GM13976 (cell line): ENCODE data around the gene STEAP3.

Experiments used
- DNase-seq: peaks from one replicate; pipeline ENCODE4 v3.0.0; 2012; ENCODE audit warnings: low spot score
- in situ Hi-C: fragments of 300-500 bp; cut with MboI; formaldehyde crosslinking; loops from one replicate; pipeline ENCODE4 v1.12.0; 2022; ENCODE audit warnings: low sequenced_read_pairs, mixed read lengths, inconsistent platforms; ENCODE audit not compliant: unreplicated experiment
- TF ChIP-seq, protein P1 (sequence below): IDR thresholded peaks from 2 replicates; pipeline ENCODE4 v1.5.1; 2012; ENCODE audit warnings: borderline replicate concordance, mild to moderate bottlenecking; ENCODE audit not compliant: insufficient read depth; ENCODE audit errors: extremely low read depth, missing control alignments, control extremely low read depth

STEAP3 gene

DNA sequence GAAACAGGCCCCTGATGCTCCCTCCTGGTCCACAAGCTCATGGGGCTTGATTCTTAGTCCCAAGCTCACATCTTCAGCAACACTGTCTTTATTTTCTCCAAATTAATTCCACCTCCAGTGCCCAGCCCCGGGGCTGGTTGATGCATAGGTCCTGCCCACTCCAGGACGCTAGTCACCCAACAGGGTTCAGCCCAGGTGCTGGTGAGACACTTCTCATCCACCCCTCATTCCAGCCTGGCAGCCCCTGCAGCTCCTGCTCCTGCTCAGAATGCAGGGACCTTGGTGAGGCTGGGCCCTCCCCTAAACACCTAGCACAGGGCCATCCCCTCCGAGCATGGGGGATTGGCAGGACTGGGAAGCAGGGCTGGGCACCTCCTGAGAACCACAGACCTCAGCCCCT, 25.7 kb downstream of the STEAP3 start:
- in situ Hi-C loops: no loop called here
- TF ChIP-seq, protein P1, sequence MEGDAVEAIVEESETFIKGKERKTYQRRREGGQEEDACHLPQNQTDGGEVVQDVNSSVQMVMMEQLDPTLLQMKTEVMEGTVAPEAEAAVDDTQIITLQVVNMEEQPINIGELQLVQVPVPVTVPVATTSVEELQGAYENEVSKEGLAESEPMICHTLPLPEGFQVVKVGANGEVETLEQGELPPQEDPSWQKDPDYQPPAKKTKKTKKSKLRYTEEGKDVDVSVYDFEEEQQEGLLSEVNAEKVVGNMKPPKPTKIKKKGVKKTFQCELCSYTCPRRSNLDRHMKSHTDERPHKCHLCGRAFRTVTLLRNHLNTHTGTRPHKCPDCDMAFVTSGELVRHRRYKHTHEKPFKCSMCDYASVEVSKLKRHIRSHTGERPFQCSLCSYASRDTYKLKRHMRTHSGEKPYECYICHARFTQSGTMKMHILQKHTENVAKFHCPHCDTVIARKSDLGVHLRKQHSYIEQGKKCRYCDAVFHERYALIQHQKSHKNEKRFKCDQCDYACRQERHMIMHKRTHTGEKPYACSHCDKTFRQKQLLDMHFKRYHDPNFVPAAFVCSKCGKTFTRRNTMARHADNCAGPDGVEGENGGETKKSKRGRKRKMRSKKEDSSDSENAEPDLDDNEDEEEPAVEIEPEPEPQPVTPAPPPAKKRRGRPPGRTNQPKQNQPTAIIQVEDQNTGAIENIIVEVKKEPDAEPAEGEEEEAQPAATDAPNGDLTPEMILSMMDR: no peak

DNA sequence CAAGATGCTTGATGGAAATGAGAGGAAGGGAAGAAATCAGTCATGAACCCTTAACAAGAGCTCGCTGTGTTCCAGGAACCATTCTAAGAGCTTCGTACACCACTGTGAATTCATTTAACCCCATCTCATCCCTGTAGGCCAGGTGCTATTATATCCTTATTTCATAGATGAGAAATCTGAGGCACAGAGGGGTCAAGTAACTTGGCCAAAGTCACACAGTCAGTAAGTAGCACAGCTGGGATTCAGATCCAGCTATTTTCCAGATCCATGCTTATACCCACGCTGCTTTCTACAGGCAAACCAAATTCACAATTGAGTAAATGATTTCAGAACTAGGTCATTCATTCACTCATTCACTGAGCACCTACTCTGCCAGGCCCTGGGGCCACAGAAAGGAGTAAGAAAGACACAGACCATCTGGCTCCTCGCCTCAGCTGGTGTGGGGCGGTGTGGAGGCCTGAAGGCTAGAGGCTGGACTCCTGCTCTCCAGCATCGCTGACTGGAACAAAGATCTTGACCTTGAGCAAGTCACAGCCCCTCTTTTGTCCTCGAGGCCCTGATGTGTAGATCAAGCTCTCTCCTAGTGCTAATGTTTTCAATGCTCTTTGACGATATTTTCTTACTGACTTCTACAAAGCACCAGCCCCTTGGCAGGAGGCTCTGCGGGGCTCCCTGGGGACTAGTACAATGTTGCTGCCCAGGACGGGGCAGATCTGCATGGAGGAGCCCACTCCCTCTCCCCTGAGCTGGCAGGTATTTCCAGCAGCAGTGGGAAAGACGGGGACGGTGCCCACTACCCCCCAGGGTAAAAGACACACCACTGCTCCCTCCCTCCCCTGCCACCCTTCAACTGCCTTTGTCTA, 26.5 kb downstream of the STEAP3 start:
- TF ChIP-seq, protein P1: no peak
- DNase-seq: no peak
- in situ Hi-C loops: no loop called here

More for the DNA sequence above, 25.7 kb downstream of the STEAP3 start:
- DNase-seq: no peak

DNA sequence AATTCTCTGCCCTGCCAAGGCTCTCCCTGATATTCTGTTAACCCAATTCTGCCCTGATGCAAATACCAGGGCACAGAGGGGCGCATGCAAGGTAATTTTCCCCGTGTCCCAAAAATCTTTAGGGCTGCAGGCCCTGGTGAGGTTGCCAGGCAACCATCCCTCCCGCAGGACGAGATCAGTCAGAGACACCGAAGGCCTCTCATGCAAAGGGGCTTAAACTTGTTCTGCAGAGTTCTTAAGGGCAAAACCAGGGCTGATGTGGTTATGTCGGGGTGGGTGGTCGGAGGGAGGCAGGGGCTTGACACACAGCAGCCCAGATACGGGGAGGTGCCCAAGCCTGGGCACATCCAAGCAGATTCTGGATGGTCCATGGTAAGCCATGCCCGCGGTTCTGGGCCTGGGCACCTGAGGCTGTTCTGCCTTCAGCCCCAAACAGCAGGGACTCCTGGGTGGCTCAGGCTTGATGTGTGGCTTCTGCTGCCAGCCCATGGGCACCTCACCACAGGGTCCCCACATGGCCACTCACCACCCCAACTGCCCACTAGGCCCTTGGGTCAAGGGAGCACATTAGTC, 27.2 kb downstream of the STEAP3 start:
- in situ Hi-C loops: no loop called here
- no peak for DNase-seq
- TF ChIP-seq, protein P1: no peak

DNA sequence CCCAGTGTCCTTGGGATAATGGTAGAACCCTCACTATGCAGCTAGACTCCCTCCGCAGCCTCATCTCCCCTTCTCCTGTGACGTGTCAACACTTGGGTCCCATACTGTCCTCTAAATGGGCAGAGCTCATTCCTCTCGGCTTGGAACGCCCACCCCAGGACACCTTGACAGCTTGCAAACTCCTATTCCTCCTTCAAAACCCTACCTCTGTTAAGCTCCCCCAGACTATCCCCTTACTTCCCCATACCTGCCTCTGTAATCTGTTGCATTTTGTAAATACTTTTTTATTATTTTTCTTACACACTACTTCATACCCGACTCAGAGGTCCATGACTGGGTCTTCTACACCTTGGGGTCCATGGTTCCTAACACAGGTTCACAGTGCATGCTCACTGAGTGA, 28.0 kb downstream of the STEAP3 start:
- in situ Hi-C loops: no loop called here
- TF ChIP-seq, protein P1: no peak
- DNase-seq: no peak

DNA sequence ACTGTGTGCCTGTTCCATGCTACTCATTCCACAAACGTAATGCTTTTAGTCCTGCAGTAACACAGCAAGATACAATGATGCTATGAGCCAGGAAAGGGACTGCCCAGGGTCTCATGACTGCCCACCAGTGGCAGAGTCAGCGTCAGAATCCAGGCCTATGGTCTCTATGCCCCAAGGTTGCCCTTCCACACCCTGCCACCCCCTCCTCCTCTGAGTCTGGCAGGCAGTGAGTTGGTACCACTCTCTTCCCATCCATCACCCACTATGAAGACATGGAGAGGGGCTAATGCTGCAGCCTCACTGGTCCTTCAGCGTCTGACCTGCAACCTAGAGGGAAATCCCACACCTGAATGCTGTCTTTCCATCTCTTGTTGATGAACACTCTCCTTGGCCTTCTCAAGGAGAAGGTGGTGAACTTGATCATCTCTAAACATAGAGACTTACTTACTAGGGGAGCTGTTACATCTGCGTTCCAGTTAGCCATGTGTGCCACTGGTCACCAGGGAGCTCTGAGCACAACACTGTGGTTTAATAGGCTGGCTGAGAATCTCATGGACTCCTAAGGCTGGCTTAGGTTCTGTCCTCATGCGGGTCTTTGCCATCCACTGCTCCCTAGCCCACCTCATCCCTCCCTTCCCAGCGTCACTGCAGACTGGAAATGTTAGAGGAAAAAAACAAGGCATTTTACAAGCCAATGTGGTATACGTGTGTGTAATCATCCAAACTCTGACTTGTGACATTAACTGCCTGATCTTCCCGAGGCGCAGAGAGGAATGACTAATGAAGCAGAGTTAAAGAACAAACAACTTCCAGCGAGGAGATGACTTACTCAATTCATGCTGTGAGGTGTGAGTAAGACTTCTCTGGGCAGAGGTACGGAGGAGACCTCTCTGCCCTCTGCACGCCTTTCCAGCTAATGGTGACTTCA, 28.8 kb downstream of the STEAP3 start:
- TF ChIP-seq, protein P1: no peak
- no peak for DNase-seq
- in situ Hi-C loops: no loop called here

DNA sequence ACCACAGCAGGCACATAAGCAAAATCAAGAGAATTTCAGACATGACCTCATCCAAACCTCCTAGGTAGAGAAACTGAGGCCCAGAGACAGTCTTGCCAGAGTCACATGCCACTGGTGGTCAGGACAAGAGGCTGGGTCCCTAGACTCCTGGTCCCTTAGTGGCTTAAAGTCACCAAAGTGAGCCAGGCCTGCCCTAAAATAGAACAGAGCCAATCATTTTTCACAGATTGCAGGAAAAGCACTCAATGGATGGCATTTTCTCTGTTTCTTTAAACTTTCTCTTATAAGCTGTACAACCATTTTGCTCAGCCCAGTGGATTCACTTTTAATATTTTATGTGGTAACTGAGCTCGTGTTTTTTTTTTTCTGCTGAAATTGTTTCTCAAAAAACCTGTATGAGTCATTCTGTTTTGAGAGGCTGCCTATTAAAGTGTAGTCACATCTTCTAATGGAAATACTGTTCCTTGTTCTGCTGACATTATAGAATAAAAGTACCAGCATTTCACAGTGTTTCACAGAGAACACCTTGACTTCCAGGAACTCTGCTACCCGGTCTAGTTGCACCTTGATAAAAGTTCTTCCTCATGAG, 29.6 kb downstream of the STEAP3 start:
- in situ Hi-C loops: no loop called here
- TF ChIP-seq, protein P1: no peak
- no peak for DNase-seq
